ENCODE measurements around the gene PCGF1. TPM values are rescaled to one million over a fixed set of nuclear protein-coding genes. Genes with fewer than 3 reads are reported as not detected.

The PCGF1 gene
- total RNA-seq, 1 experiment from 2014 or later, result 51.1 TPM

DNA sequence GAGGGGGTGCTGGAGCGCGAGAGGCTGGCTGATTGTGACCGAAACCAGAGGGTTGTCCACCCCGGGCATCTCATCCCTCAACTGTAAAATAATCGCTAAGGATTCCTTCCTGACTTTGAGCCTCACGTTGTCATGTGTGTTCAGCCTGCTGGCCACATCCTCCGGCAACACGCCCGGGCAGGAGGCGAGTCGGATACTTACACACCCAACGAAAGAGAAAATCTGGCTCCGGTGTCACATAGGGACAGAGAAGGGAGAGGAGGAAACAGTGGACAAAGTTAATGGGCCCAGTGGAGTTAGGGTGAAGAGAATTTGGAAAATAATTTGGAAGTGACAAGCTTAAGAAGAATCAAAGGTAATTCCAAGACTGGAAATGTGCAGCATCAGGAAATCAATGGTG lies 9.2 kb upstream of the PCGF1 start:
- no peak for DNase-seq (ENCODE audit: extremely low read depth, low read depth)

DNA sequence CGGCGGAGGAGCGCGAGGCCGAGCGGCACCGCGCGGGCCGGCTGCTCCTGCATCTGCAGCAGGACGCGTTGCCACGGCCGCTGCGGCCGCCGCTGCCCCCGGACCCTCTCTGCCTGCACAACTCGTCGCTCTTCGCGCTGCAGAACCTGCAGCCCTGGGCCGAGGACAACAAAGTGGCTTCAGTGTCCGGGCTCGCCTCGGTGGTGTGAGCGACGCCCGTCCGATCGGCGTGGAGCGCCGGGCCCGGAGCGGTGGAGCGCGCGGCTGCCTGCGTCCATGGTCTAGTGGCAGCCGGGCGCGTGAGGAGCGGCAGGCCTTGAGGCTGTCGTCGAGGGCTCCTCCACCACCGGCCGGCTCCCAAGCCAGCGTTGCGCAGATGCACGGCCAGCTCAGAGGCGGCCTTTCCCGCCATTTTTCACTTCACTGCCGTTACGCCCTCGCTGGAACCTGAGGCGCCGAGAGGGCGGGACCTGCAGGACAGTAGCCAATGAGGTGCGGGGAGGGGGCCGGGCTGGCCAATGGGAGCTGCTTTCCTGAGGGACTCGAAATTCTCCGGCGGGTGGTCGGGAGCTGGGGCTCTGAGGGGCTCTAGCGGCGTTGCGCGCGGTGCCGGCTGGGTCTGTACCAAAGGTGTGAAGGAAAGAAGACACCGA lies 8.6 kb upstream of the PCGF1 start:
- no peak for DNase-seq (ENCODE audit: extremely low read depth, low read depth)

DNA sequence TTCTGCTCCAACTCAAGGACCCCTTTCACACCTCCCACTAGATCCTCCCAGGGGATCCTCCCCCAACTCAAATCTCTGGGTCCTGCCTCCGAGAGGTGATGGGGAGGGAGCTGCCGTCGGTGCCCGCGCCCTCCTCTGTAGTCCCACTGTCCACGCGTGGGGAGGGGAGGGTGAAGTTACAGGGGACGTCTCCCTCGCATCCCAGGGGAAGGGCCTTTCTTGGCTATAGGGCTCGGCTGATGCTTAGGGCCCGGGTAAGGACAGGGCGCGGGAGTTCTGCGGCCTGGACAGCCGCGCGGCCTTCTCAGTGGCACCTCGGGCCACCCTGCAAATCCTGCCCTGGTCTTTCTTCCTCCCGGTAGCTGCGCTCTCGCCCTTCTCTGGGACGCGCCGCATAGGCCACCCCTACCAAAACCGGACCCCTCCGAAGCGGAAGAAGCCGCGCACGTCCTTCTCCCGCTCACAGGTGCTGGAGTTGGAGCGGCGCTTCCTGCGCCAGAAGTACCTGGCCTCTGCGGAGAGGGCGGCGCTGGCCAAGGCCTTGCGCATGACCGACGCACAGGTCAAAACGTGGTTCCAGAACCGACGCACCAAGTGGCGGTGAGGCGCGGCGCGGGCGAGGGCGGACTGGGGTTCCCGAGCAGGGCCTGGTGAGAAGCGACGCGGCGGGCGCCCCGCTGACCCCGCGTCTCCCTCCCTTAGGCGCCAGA lies 7.9 kb upstream of the PCGF1 start:
- no peak for DNase-seq (ENCODE audit: extremely low read depth, low read depth)

DNA sequence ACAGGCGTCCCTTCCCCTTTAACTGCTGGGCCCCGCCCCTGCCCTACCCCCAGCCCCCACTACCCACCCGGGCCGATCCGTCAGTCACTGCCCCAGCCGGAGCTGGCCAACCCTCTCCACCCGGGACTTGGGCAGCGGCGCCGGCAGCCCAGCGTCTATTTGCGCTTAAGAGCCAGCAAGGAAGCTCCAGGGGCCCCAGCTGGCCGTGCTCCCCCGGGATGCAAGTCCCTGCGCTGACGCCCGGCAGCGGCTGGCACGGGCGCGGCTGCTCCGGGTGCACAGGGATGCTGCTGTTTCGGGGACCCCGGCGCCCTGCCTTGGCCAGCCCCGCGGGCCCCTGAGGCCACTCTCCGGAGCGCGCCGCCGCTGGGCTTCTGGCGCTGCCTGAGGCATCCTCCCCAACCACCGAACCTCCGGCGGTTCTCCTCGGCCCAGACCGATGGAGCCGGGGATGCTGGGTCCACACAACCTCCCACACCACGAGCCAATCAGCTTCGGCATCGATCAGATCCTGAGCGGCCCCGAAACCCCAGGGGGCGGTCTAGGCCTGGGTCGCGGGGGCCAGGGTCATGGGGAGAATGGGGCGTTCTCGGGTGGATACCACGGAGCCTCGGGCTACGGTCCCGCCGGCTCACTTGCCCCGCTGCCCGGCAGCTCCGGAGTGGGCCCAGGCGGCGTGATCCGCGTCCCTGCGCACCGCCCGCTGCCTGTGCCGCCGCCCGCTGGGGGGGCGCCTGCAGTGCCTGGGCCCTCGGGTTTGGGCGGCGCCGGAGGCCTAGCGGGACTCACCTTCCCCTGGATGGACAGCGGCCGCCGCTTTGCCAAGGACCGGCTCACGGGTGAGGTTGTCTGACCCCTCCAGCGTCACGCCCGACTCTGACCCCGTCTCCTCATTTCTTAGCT lies 7.1 kb upstream of the PCGF1 start, which contains the start of gene TLX2:
TLX2 (plus strand) TSS at position 83 of the 903 bp plus-strand sequence; CDS start at position 440, 357 bp downstream.
- DNase-seq (ENCODE audit: extremely low read depth, low read depth), result no peak

DNA sequence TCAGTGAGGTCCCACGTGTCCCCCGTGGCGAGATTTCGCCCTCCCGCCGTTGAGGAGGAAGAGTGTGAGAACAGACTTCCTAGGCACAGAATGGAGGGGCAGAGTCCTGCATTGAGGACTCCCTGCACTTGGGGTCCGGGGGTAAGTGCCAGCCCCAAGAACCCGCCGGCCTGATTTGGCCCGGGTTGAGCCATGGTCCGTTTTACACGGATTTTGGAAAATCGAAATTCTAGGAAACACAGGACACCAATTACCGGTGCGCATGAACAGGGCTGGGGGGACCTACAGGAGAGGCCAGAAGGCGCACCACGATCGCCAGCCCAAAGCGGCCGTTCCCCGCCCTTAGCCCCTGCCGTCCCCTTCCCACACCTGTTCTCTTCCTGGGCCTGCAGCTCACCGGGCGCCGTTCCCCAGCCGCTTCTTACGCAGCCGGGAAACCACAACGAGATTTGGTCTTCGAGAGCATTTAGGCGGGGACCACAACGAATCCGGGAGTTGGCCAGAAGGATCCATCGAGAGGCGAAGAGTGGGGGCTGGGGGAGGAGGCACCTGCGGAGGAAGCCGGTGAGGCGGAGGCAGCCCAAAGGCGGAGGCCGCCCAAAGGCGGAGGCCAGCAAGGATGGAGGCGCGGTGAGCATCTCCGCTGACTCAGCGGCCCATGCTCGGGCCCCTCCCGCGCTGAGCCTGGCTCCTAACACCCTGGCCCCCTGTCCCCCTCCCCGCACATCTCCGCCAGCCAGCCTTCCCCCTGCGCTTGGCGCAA lies 6.3 kb upstream of the PCGF1 start:
- DNase-seq (ENCODE audit: extremely low read depth, low read depth), result no peak

DNA sequence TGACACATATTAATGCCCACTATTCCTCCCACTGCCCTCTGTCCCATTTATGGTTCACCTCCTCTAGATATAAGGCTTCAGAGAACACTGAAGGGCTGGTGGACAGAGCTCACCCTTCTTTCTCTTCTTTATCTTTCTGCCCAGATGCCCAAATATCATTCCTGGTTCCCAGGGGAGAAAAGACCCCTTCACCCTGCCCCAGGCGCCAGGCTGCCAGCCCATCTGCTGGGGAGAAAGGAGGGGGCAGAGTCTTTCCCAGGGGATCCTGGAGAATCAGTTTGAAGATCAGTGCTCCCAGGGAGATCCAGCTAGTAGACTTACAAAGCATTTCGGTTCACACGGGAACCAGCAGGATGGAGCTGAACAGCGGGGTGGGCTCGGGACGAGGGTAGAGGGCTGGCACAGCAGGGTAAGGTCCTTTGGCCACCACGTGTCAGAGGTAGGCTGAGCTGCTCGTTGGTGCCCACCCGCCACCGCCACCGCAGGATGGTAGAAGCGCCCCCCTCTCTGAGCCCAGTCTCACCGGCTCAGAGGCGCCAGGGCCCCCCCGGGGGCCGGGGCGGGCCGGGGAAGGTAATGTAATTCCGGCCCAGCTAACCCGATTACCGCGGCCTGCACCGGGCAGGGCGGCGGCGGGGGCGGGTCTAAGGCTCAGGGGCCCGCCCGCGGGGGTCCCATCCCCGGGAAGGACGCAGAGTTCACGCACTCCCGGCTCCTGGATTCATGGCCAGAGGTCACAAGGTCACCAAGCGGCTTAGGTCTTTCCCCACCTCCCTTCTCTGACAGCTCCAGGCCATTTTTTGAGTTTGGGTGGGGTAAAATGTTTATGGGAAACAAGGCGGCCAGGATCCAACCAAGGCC lies 5.5 kb upstream of the PCGF1 start:
- DNase-seq (ENCODE audit: extremely low read depth, low read depth), result no peak

DNA sequence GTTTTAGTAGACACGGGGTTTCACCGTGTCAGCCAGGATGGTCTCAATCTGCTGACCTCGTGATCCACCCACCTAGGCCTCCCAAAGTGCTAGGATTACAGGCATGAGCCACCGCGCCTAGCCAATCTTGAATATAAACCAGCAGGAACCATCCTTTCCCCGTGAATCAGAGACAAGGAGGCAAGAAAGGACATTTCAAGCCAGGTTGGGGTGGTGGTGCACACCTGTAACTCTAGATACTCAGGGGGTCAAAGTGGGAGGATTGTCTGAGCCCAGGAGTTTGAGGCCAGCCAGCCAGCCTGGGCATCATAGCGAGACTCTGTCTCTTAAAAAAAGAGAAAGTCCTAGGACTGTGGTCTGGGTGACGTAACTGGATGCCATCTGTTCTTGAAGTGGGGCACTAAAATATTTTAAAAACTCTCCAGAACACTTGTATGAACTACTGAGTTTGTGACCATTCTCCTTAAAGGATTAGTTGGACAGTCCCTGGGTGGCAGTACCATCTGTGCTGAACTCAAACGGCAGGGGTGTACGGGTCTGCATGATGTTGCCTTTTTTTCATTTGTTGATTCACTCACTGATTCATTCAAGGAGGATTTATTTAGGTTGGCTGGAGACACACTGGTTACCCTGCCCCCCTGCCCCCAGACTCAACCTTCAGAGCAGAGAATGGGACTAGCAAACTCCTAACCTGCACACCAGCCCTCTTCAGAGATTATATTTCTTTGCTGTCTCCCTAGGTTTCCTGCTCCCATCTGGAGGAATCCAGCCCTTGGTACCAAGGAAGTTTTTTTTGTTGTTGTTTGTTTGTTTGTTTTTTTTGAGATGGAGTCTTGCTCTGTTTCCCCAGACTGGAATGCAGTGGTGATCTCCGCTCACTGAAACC lies 3.9 kb upstream of the PCGF1 start:
- no peak for DNase-seq (ENCODE audit: extremely low read depth, low read depth)

DNA sequence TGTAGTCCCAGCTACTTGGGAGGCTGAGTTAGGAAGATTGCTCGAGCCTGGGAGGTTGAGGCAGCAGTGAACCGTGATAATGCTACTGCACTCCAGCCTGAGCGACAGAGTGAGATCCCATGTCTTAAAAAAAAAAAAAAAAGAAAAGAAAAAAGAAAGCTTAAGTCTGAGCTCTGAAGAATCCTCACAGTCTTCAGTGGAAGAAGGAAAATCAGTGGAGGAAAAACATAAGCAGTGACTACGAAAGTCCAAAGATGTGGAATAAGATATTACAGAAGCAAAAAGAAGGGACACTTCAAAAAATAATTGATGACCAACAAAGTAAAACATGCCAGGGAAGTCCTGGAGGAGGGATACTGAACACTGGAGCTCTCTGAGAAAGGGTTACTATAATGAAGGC lies 2.8 kb upstream of the PCGF1 start:
- no peak for DNase-seq (ENCODE audit: extremely low read depth, low read depth)

DNA sequence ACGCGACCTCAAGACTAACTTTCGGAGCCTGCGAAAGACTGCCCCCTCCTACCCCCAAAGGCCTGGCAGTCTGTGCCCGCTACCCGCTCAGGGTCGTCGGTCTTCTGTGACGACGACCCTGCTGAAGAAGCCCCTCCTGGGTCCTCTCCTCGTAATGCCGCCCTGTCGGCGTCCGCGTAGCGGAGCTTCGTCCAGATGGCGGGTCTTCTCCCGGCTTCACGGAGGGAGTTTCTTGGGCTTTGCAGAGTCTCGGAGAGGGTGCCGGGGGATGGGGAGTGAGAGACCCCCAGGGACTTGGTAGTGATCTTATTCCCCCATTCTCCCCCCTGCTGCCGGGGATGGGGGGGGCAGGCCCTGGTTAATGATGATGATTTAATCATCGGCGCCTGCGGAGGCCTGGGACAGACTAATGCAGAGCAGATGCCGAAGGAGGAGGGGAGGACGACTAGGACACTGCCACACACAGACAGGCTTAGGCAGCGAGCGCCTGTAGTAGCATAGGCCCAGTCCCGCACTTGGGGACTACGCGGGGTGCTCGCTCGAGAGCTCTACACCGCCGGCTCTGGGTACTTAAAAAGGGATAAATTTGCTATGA lies 528 bp upstream of the PCGF1 start:
- no peak for DNase-seq (ENCODE audit: extremely low read depth, low read depth)

DNA sequence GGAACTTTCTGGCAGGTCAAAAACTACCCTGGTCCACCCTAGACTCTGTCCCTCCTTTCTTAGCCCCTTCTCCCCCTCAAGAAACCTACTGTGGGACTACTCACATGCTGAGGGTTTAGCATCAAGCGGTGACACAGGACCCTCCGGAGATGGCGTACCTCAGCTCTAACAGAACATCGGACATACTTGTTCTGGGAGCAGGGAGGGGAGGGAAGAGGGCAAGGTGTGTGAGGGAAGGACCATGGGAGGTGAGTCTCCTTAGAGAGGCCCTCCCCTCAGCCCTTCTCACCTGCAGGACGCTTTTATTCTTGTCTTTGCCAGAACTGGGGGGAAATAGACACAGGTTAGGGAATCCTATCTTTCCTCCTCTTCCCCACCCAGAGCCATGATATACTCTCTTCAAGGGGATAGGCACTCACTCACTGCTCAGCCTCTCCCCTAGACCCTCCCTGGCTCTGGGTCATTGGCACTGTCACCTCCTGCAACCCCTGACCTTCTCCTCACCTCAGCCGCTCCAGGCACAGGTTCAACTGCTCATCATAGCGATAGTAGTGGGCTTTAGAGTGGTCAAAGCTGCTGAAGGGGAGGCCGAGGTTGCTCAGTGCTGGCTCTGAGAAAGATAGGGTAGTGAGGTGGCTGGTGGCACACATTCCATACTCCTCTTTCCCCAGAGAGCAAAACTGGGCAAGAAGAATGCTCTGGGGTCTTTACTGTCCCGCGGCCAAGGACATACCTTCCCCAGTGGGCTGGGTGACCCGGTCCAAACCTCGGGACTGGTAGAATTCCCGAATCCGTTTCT lies 1.8 kb downstream of the PCGF1 start:
- DNase-seq (ENCODE audit: extremely low read depth, low read depth), result no peak

DNA sequence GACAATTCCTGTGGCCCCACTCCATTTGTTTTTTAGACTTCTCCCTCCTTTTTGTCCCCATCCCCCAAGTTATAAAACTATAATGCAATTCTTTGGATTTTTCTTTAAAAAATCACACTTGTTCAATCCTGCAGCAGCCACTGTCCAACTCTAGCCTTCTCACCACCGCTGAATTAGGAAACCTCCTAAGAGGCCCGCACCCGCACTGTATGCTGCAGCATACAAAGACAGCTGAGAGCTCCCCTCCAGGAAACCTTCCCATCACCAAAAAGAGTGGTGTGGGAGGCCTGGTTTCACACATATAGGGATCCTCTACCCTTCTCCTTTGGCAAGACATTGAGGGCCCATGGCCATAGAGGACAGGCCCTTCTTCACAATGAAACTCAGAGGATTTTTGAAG lies 2.9 kb downstream of the PCGF1 start:
- DNase-seq (ENCODE audit: extremely low read depth, low read depth), result no peak

DNA sequence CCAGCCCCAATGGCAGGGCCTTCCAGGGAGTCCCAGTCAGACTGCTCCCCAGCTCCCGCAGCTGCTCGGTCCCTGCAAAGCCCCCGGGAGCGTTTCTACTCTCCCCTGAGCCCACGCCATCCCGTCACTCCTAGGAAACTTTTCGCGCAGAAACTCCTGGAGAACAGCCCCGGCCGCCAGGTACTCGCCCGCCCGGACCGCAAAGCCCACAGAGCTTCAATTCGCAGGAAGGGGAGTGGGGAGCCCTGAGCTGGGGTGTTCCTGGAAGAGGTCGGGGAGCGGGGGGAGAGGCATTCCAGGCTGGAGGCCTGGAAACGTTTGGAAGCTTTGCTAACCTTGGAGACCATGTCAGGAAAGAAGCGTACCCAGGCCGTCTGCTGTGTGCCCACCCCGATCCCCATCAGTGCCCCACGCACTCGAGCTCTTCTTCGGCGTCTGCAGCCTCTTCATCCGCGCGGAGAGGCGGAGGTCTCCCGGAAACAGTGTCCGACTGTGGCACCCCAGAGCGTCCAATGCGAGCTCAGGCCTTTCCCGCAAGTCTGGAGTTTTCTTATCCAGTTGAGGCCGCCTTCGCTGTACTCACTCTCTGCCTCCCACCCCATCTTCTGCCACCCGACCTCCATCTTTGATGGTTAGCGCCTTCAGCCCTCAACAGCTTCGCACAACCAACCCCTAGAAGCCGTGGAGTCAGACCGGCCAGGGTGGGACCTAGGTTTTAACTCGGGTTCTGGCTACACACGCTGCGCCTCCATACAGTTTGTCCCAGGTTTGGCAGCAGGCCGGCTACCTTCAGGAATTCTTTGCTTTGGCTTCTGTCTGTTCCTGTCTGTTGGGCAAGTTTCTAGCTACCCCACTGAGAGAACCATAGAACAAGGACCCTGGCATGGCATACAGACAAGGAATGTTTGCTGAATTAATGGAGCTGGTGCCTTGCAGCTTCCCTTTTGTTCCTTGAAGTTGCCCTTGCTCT lies 3.7 kb downstream of the PCGF1 start:
- DNase-seq (ENCODE audit: extremely low read depth, low read depth), result no peak

DNA sequence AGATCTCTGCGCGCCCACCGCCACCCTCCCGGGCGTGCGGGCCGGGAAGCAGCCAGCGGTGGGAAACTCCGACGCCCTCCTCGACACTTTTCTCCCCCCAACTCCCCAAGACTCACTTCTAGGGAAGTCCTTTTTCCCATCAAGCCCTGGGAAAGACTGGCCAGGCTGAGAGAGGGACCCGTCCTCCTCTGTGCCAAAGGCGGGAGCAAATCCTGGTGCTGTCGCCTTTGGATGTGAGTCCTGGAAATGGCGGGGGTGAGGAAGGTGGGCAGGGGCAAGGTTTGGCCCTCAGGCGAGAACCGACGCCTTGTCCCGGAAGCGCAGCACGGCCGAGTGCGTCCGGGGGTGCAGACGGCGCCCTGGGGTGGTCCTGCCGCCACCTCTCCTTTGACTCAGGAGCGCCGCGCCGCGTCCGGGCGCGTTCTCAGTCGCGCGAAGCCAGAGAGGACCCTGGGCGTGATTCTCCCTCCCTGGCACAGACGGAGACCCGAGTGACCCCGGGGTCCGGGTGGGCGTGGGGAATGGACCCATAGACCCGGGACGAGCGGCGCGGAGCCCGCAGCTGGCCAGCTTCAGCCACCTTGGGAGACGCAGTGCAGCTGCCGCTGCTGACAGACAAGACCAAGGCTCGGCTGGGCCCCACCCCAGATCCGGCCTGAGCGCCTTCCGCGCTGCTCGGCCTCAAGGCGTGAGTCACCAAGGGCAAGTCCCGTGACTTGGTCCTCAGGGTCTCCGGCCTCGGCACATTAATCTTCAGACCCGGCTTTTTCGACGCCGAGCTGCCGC lies 4.6 kb downstream of the PCGF1 start:
- peak; percentile 73 for DNase-seq (ENCODE audit: extremely low read depth, low read depth)

DNA sequence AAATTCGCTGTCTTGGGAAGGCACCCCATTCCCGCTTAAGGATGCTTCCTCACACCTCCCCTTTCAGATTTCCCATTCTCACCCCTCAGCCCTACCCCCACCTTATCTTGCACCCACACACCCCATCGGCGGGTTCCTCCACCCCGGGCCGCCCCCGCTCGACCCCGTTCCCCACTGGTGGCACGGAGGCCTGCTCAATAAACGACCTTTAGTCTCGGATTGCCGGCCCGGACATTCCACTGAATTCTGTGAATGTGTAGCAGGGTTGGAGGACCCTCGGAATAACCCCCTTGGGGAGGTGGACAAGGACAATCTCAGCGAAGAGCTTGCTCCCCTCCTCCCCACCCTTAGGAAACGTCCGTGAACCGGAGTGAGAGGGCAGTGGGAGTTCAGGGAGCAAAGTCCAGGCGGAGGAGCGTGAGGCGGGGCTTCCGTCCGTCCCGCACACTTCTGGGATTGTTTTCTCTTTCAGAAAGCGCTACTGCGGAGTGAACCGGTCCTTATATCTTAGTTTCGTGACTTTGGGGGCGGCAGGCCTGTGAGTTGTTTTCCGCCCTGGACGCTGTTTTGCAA lies 5.3 kb downstream of the PCGF1 start:
- DNase-seq (ENCODE audit: extremely low read depth, low read depth), result no peak

Measured in NCI-H460 (cell line).